SU-DHL-6 (cell line): Measurements from ENCODE around the gene KCNC4.

Source experiments
- EZH2phosphoT487 ChIP-seq: fragments of 200-600 bp; sonication (generic), shearing (Covaris generic); conservative IDR thresholded peaks from 2 replicates; pipeline ENCODE4 v1.6.1; 2018; ENCODE audit warnings: mild to moderate bottlenecking, antibody characterized with exemption, low read length, moderate library complexity, mixed read lengths
- TF ChIP-seq, protein P1 (sequence below): fragments of 200-600 bp; sonication (generic); IDR thresholded peaks from one replicate; pipeline ENCODE4 v1.5.1; 2017; ENCODE audit warnings: antibody characterized with exemption, mild to moderate bottlenecking, low read length, moderate library complexity; ENCODE audit not compliant: insufficient read depth, poor library complexity, severe bottlenecking

DNA sequence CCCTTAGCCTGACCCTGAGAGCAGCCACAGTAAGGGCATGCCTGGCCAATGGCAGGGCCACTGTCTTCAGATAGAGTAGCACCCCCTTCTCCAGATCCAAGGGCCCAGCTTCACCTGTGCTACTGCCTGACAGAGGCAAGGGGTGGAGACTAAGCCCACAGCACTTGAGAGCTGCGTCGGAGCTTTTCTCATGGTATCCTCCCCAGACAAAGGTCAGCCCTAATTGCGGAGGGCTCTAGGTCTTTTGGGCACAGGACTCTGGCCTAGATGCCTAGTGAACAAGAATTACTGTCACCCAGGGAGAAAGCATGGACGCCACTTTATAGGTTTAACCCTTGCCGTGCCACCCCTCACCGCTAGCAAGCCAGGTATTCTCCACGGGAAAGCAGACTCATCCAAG, 15.1 kb downstream of the KCNC4 start:
- TF ChIP-seq, protein P1, sequence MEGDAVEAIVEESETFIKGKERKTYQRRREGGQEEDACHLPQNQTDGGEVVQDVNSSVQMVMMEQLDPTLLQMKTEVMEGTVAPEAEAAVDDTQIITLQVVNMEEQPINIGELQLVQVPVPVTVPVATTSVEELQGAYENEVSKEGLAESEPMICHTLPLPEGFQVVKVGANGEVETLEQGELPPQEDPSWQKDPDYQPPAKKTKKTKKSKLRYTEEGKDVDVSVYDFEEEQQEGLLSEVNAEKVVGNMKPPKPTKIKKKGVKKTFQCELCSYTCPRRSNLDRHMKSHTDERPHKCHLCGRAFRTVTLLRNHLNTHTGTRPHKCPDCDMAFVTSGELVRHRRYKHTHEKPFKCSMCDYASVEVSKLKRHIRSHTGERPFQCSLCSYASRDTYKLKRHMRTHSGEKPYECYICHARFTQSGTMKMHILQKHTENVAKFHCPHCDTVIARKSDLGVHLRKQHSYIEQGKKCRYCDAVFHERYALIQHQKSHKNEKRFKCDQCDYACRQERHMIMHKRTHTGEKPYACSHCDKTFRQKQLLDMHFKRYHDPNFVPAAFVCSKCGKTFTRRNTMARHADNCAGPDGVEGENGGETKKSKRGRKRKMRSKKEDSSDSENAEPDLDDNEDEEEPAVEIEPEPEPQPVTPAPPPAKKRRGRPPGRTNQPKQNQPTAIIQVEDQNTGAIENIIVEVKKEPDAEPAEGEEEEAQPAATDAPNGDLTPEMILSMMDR, result no peak
- TF ChIP-seq EZH2phosphoT487, result no peak
